SK-N-MC (cell line): ENCODE results near the gene ATG16L2.

ENCODE experiments used
- EZH2 ChIP-seq: fragments of 200-600 bp; sonication (generic); IDR thresholded peaks from one replicate; pipeline ENCODE4 v1.6.1; 2017; ENCODE audit warnings: antibody characterized with exemption
- FOXP2 ChIP-seq: optimal IDR thresholded peaks from 2 replicates; pipeline ENCODE3; 2011; ENCODE audit warnings: mild to moderate bottlenecking, moderate library complexity; ENCODE audit not compliant: insufficient read depth; ENCODE audit errors: extremely low read length, control extremely low read depth
- POLR2AphosphoS5 ChIP-seq: IDR thresholded peaks from 2 replicates; pipeline ENCODE4 v1.6.1; 2012; ENCODE audit warnings: mild to moderate bottlenecking, low read depth, low read length, borderline replicate concordance

- TF ChIP-seq POLR2AphosphoS5 (no peak), EZH2 (no peak), FOXP2 (no peak)
Observed at GRCh38 chr11:72825661-72826060, 11.4 kb downstream of the ATG16L2 start.
